ENCODE measurements around the gene DUSP9. TPM values are rescaled to one million over a fixed set of nuclear protein-coding genes. Genes with fewer than 3 reads are reported as not detected.

The DUSP9 gene
- total RNA-seq, 1 donor from 2014 or later: not detected

GRCh38 chrX:153634832-153635231 lies 12.2 kb upstream of the DUSP9 start:
- DNase-seq (ENCODE audit: low spot score in 2 of 2): peak in 1 of 2 donors; percentile 3
- intact Hi-C loops (cut with DNase I): no loop called here
- no peak for TF ChIP-seq CTCF (IDR thresholded peaks at IDR 0.05)

GRCh38 chrX:153635388-153635787 lies 11.6 kb upstream of the DUSP9 start:
- Histone ChIP-seq H3K27ac (no peak overlapping the region), H3K36me3 (no peaks in the 10 kb centered on the region), H3K4me3 (no peak overlapping the region), H3K4me1 (no peaks in the 10 kb centered on the region), H3K9me3 (peaks cover 0 to 3% of the 10 kb centered on the region in 2 donors), H3K27me3 (peaks cover 4% of the 10 kb centered on the region)
- TF ChIP-seq CTCF (IDR thresholded peaks at IDR 0.05): no peak
- peak; percentile 1 to 37 for DNase-seq (ENCODE audit: low spot score in 2 of 2)
- intact Hi-C loops (cut with DNase I): no loop called here

More at GRCh38 chrX:153634832-153635231, 12.2 kb upstream of the DUSP9 start:
- no peaks in the 10 kb centered on the region for H3K4me1 ChIP-seq
- H3K36me3 ChIP-seq: no peaks in the 10 kb centered on the region
- H3K27ac ChIP-seq: no peak overlapping the region
- no peak overlapping the region for H3K4me3 ChIP-seq
- H3K9me3 ChIP-seq: peaks cover 0 to 3% of the 10 kb centered on the region in 2 donors
- H3K27me3 ChIP-seq: peaks cover 4% of the 10 kb centered on the region

GRCh38 chrX:153635788-153636668 lies 11.0 kb upstream of the DUSP9 start:
- peaks cover 0 to 2% of the 10 kb centered on the region in 2 donors for H3K9me3 ChIP-seq

GRCh38 chrX:153636716-153637115 lies 10.3 kb upstream of the DUSP9 start:
- no peak for DNase-seq (ENCODE audit: low spot score in 2 of 2)
- intact Hi-C loops (cut with DNase I): no loop called here

More at GRCh38 chrX:153635788-153636668, 11.0 kb upstream of the DUSP9 start:
- Histone ChIP-seq H3K36me3 (no peaks in the 10 kb centered on the region), H3K27me3 (peaks cover 4% of the 10 kb centered on the region), H3K4me1 (no peaks in the 10 kb centered on the region), H3K4me3 (no peak overlapping the region), H3K27ac (no peak overlapping the region)
- no peak for TF ChIP-seq CTCF (IDR thresholded peaks at IDR 0.05)
- DNase-seq (ENCODE audit: low spot score in 2 of 2): peak in 1 of 2 donors; percentile 41
- intact Hi-C loops (cut with DNase I): no loop called here

More at GRCh38 chrX:153636716-153637115, 10.3 kb upstream of the DUSP9 start:
- no peaks in the 10 kb centered on the region for H3K36me3 ChIP-seq
- no peaks in the 10 kb centered on the region for H3K4me1 ChIP-seq
- H3K4me3 ChIP-seq: no peak overlapping the region
- H3K27ac ChIP-seq: no peak overlapping the region
- peaks cover 4% of the 10 kb centered on the region for H3K27me3 ChIP-seq
- H3K9me3 ChIP-seq: no peaks in the 10 kb centered on the region
- TF ChIP-seq CTCF (IDR thresholded peaks at IDR 0.05): no peak

Measured in ascending aorta (tissue), 2 donors.